H9 (cell line): Measurements from ENCODE around the gene SPEF2. TPM values are rescaled to one million over a fixed set of nuclear protein-coding genes. Genes with fewer than 3 reads are reported as not detected.

Source experiments
- DNase-seq: peaks from one replicate; pipeline ENCODE4 v3.0.0-alpha.2; 2017
- H2AFZ ChIP-seq: one replicate; pipeline ENCODE4 v1.6.1; 2013; ENCODE audit warnings: mild to moderate bottlenecking, low read length, control low read depth, moderate library complexity
- H2AK5ac ChIP-seq: 2 replicates; pipeline ENCODE4 v1.6.1; 2013; ENCODE audit warnings: low read length, control low read depth, mixed read lengths; ENCODE audit not compliant: insufficient read length
- H2BK120ac ChIP-seq: one replicate; pipeline ENCODE4 v1.6.1; 2013; ENCODE audit warnings: low read depth, mild to moderate bottlenecking, low read length, control low read depth, inconsistent platforms; ENCODE audit not compliant: poor library complexity, severe bottlenecking
- H2BK12ac ChIP-seq: 2 replicates; pipeline ENCODE4 v1.6.1; 2013; ENCODE audit warnings: low read length, control low read depth, mixed read lengths, low read depth; ENCODE audit not compliant: insufficient read length
- H2BK15ac ChIP-seq: 2 replicates; pipeline ENCODE4 v1.6.1; 2013; ENCODE audit warnings: low read depth, low read length, control low read depth
- H2BK20ac ChIP-seq: one replicate; pipeline ENCODE4 v1.6.1; 2013; ENCODE audit warnings: low read depth, mild to moderate bottlenecking, low read length, control low read depth, inconsistent platforms; ENCODE audit not compliant: poor library complexity, severe bottlenecking
- H2BK5ac ChIP-seq: 2 replicates; pipeline ENCODE4 v1.6.1; 2013; ENCODE audit warnings: low read length, control low read depth, mixed read lengths; ENCODE audit not compliant: insufficient read length
- H3K14ac ChIP-seq: 2 replicates; pipeline ENCODE4 v1.6.1; 2013; ENCODE audit warnings: low read length, control low read depth; ENCODE audit not compliant: insufficient read depth
- H3K18ac ChIP-seq: 2 replicates; pipeline ENCODE4 v1.6.1; 2013; ENCODE audit warnings: low read depth, mild to moderate bottlenecking, mixed read lengths, low read length, control low read depth; ENCODE audit not compliant: insufficient read length
- H3K23ac ChIP-seq: 2 replicates; pipeline ENCODE4 v1.6.1; 2013; ENCODE audit warnings: low read length, control low read depth, mixed read lengths, low read depth; ENCODE audit not compliant: insufficient read length
- H3K23me2 ChIP-seq: 2 replicates; pipeline ENCODE4 v1.6.1; 2013; ENCODE audit warnings: low read depth, mild to moderate bottlenecking, mixed read lengths, low read length, control low read depth; ENCODE audit not compliant: insufficient read length, poor library complexity, severe bottlenecking
- H3K27ac ChIP-seq: 2 replicates; pipeline ENCODE4 v1.5.1; 2013; ENCODE audit warnings: low read length, control low read depth, mixed read lengths, low read depth; ENCODE audit not compliant: insufficient read length
- H3K27me3 ChIP-seq: 2 replicates; pipeline ENCODE4 v1.6.1; 2013; ENCODE audit warnings: low read length, control low read depth, inconsistent platforms; ENCODE audit not compliant: insufficient read depth
- H3K4ac ChIP-seq: 2 replicates; pipeline ENCODE4 v1.6.1; 2013; ENCODE audit warnings: low read depth, mild to moderate bottlenecking, control low read depth, inconsistent platforms, low read length, moderate library complexity
- H3K4me1 ChIP-seq: 2 replicates; pipeline ENCODE4 v1.6.1; 2013; ENCODE audit warnings: low read length, control low read depth, inconsistent platforms; ENCODE audit not compliant: insufficient read depth
- H3K4me2 ChIP-seq: 2 replicates; pipeline ENCODE4 v1.6.1; 2013; ENCODE audit warnings: low read length, control low read depth, mixed read lengths; ENCODE audit not compliant: insufficient read length, insufficient read depth
- H3K56ac ChIP-seq: 2 replicates; pipeline ENCODE4 v1.6.1; 2013; ENCODE audit warnings: low read depth, mild to moderate bottlenecking, mixed read lengths, low read length, control low read depth; ENCODE audit not compliant: insufficient read length
- H3K79me1 ChIP-seq: 2 replicates; pipeline ENCODE4 v1.6.1; 2013; ENCODE audit warnings: low read depth, mild to moderate bottlenecking, moderate library complexity, low read length, control low read depth, inconsistent platforms; ENCODE audit not compliant: insufficient read depth, poor library complexity, severe bottlenecking
- H3K79me2 ChIP-seq: 2 replicates; pipeline ENCODE4 v1.6.1; 2013; ENCODE audit warnings: low read length, control low read depth, inconsistent platforms; ENCODE audit not compliant: insufficient read depth
- H3K9ac ChIP-seq: 2 replicates; pipeline ENCODE4 v1.6.1; 2013; ENCODE audit warnings: low read length, control low read depth, mixed read lengths; ENCODE audit not compliant: insufficient read length; ENCODE audit errors: extremely low read depth
- H3K9me3 ChIP-seq: one replicate; pipeline ENCODE4 v1.6.1; 2013; ENCODE audit warnings: low read depth, low read length, inconsistent platforms; ENCODE audit not compliant: control insufficient read depth
- H3T11ph ChIP-seq: one replicate; pipeline ENCODE4 v1.6.1; 2013; ENCODE audit warnings: mild to moderate bottlenecking, low read length, control low read depth, inconsistent platforms
- H4K20me1 ChIP-seq: one replicate; pipeline ENCODE4 v1.6.1; 2013; ENCODE audit not compliant: control insufficient read depth, insufficient read length, insufficient read depth
- H4K5ac ChIP-seq: 2 replicates; pipeline ENCODE4 v1.6.1; 2013; ENCODE audit warnings: low read depth, mild to moderate bottlenecking, mixed read lengths, low read length, control low read depth; ENCODE audit not compliant: insufficient read length
- H4K8ac ChIP-seq: replicated peaks from 2 replicates; pipeline ENCODE4 v1.6.1; 2013; ENCODE audit warnings: low read length, control low read depth, mixed read lengths, low read depth; ENCODE audit not compliant: insufficient read length
- H4K91ac ChIP-seq: 2 replicates; pipeline ENCODE4 v1.6.1; 2013; ENCODE audit warnings: low read depth, mild to moderate bottlenecking, moderate library complexity, mixed read lengths, low read length, control low read depth; ENCODE audit not compliant: insufficient read length
- H3K27ac Mint-ChIP-seq, 3 experiments: 2 replicates in 2 of 3; 3 replicates in 1 of 3; pipeline ENCODE4 v1.8.0; 2020 to 2021; ENCODE audit warnings: mixed read lengths in 3 of 3, mild to moderate bottlenecking in 1 of 3, moderate library complexity in 1 of 3
- H3K27me3 Mint-ChIP-seq: 2 replicates; pipeline ENCODE4 v1.8.0; 2021; ENCODE audit warnings: low read depth, mild to moderate bottlenecking, moderate library complexity, mixed read lengths
- H3K36me3 Mint-ChIP-seq, 3 experiments: 2 replicates in 2 of 3; 3 replicates in 1 of 3; pipeline ENCODE4 v1.8.0; 2020 to 2021; ENCODE audit warnings: low read depth in 3 of 3, mixed read lengths in 3 of 3; ENCODE audit not compliant: insufficient read depth in 1 of 3
- H3K4me1 Mint-ChIP-seq, 2 experiments: 2 replicates each; pipeline ENCODE4 v1.8.0; 2020; ENCODE audit warnings: mixed read lengths in 2 of 2
- H3K4me3 Mint-ChIP-seq, 2 experiments: 2 replicates in 1 of 2; 3 replicates in 1 of 2; pipeline ENCODE4 v1.8.0; 2020 to 2021; ENCODE audit warnings: mild to moderate bottlenecking in 2 of 2, mixed read lengths in 2 of 2, moderate library complexity in 1 of 2
- H3K9me3 Mint-ChIP-seq, 2 experiments: 2 replicates in 1 of 2; 3 replicates in 1 of 2; pipeline ENCODE4 v1.8.0; 2020; ENCODE audit warnings: mild to moderate bottlenecking in 2 of 2, mixed read lengths in 2 of 2, moderate library complexity in 1 of 2
- CTCF ChIP-seq: fragments of 200-600 bp; sonication (generic); conservative IDR thresholded peaks from 3 replicates; pipeline ENCODE4 v1.8.0; 2021; ENCODE audit warnings: antibody characterized with exemption, mild to moderate bottlenecking
- total RNA-seq: library from RNA; stranded (reverse); gene quantifications from 2 replicates; pipeline ENCODE4 v1.2.1, GENCODE V29; 2021

Gene SPEF2
- total RNA-seq, 1 experiment from 2014 or later, result 1.0 TPM

- Histone ChIP-seq H3K56ac (no peak overlapping the region), H2BK15ac (no peak overlapping the region), H2BK5ac (no peak overlapping the region), H3K27ac (no peak overlapping the region), H3K79me1 (no peaks in the 10 kb centered on the region), H4K5ac (no peak overlapping the region), H2AK5ac (no peak overlapping the region), H3K27me3 (no peaks in the 10 kb centered on the region), H3K23ac (no peak overlapping the region), H4K20me1 (no peaks in the 10 kb centered on the region), H3K4me2 (no peak overlapping the region), H3K4me1 (no peaks in the 10 kb centered on the region), H2BK120ac (no peak overlapping the region), H3K9me3 (peaks cover 25% of the 10 kb centered on the region), H3K79me2 (no peaks in the 10 kb centered on the region), H3K9ac (no peak overlapping the region), H4K91ac (no peak overlapping the region), H3K18ac (no peak overlapping the region), H3K14ac (no peak overlapping the region), H2AFZ (no peak overlapping the region), H3T11ph (no peak overlapping the region), H4K8ac (no peak overlapping the region), H3K4ac (no peak overlapping the region), H2BK12ac (no peak overlapping the region), H3K23me2 (no peaks in the 10 kb centered on the region), H2BK20ac (no peak overlapping the region)
- no peak for DNase-seq
- H3K27ac Mint-ChIP-seq, result no peak overlapping the region
- TF ChIP-seq CTCF, result no peak
- H3K4me1 Mint-ChIP-seq, result peaks cover 4 to 5% of the 10 kb centered on the region in 2 experiments; a peak in 2 of 4 replicates
- H3K4me3 Mint-ChIP-seq, result no peak overlapping the region
- H3K9me3 Mint-ChIP-seq, result peaks cover 50 to 51% of the 10 kb centered on the region in 2 experiments
- H3K27me3 Mint-ChIP-seq, result peaks cover 3% of the 10 kb centered on the region; the same call in 1 of the 2 replicates
- H3K36me3 Mint-ChIP-seq, result peaks cover 4 to 23% (median 23%) of the 10 kb centered on the region in 3 experiments
Observed at GRCh38 chr5:35847491-35847890, 229.8 kb downstream of the SPEF2 start.
